GM18907 (cell line): ENCODE data around the gene NKAIN2.

Experiments
- ATAC-seq: cut with Tn5 transposase; IDR thresholded peaks from one replicate; pipeline ENCODE4 v1.9.1; 2021; ENCODE audit warnings: mild to moderate bottlenecking, moderate library complexity; ENCODE audit not compliant: unreplicated experiment

Gene NKAIN2

GRCh38 chr6:124073820-124074587 is 270.3 kb downstream of the NKAIN2 start:
- ATAC-seq = no peak

- no peak for ATAC-seq
These were observed 270.9 kb downstream of the NKAIN2 start for GRCh38 chr6:124074606-124075005.

- no peak for ATAC-seq
These were observed 272.8 kb downstream of the NKAIN2 start for GRCh38 chr6:124076336-124077048.

GRCh38 chr6:124078169-124078568 is 274.5 kb downstream of the NKAIN2 start:
- no peak for ATAC-seq

- no peak for ATAC-seq
These were observed 276.8 kb downstream of the NKAIN2 start for GRCh38 chr6:124080483-124080882.

- no peak for ATAC-seq
These were observed 286.8 kb downstream of the NKAIN2 start for GRCh38 chr6:124090491-124090890.

- no peak for ATAC-seq
These were observed 295.9 kb downstream of the NKAIN2 start for GRCh38 chr6:124099520-124099919.

- ATAC-seq = no peak
These were observed 306.8 kb downstream of the NKAIN2 start for GRCh38 chr6:124110514-124110913.

GRCh38 chr6:124119596-124119995 is 315.9 kb downstream of the NKAIN2 start:
- ATAC-seq = no peak

- ATAC-seq = no peak
These were observed 320.0 kb downstream of the NKAIN2 start for GRCh38 chr6:124123617-124124209.

- ATAC-seq = no peak
These were observed 327.6 kb downstream of the NKAIN2 start for GRCh38 chr6:124131259-124131658.

- no peak for ATAC-seq
These were observed 328.1 kb downstream of the NKAIN2 start for GRCh38 chr6:124131779-124132178.

- no peak for ATAC-seq
These were observed 328.6 kb downstream of the NKAIN2 start for GRCh38 chr6:124132256-124132655.

GRCh38 chr6:124142852-124143251 is 339.2 kb downstream of the NKAIN2 start:
- no peak for ATAC-seq

- no peak for ATAC-seq
These were observed 339.8 kb downstream of the NKAIN2 start for GRCh38 chr6:124143435-124143834.

GRCh38 chr6:124147621-124148020 is 344.0 kb downstream of the NKAIN2 start:
- no peak for ATAC-seq

- ATAC-seq = no peak
These were observed 344.7 kb downstream of the NKAIN2 start for GRCh38 chr6:124148236-124148957.

GRCh38 chr6:124149646-124150045 is 346.0 kb downstream of the NKAIN2 start:
- ATAC-seq = no peak

- ATAC-seq = no peak
These were observed 354.4 kb downstream of the NKAIN2 start for GRCh38 chr6:124158024-124158423.

GRCh38 chr6:124163676-124164075 is 360.0 kb downstream of the NKAIN2 start:
- ATAC-seq = no peak

- ATAC-seq = no peak
These were observed 360.7 kb downstream of the NKAIN2 start for GRCh38 chr6:124164343-124164742.
